Pancreas (tissue), 10 donors: ENCODE measurements around the gene KCNK10. TPM values are rescaled to one million over a fixed set of nuclear protein-coding genes. Genes with fewer than 3 reads are reported as not detected.

Source experiments
- ATAC-seq, 4 donors: fragments of 200-7000 bp; cut with Tn5 transposase; one replicate each; pipeline versions ENCODE4 v1.8.0 to v1.9.1; 2020; ENCODE audit warnings: mild to moderate bottlenecking in 4 of 4, moderate library complexity in 4 of 4
- DNase-seq, 6 donors: peaks; one replicate each; pipeline ENCODE4 v3.0.0-alpha.2; 2020
- FAIRE-seq: peaks from 2 replicates; lab custom pipeline; 2012; peaks lifted over from hg19 to GRCh38; lab: Jason Lieb, UNC
- H3K27ac ChIP-seq, 4 donors: fragments of 200-600 bp; sonication (generic); 1 replicate in 3 of 4; 2 replicates in 1 of 4; pipeline versions ENCODE4 v1.5.0 to v1.8.0; 2020
- H3K27me3 ChIP-seq, 4 donors: fragments of 200-600 bp; one replicate each; pipeline ENCODE4 v1.8.0; 2021
- H3K36me3 ChIP-seq, 3 donors: fragments of 200-600 bp; sonication (generic) in 1 of 3; one replicate each; pipeline versions ENCODE4 v1.5.0 to v1.8.0; 2020 to 2021
- H3K4me1 ChIP-seq, 3 donors: fragments of 200-600 bp; one replicate each; pipeline ENCODE4 v1.8.0; 2021
- H3K4me3 ChIP-seq, 4 donors: fragments of 200-600 bp; sonication (generic) in 2 of 4; one replicate each; pipeline versions ENCODE4 v1.5.0 to v1.8.0; 2020 to 2021
- H3K9me3 ChIP-seq, 4 donors: fragments of 200-600 bp; one replicate each; pipeline ENCODE4 v1.8.0; 2021
- WGBS, 2 donors: extraction: QIAGEN DNeasy Blood & Tissue Kit; methylation state at CpG; one replicate each; pipeline ENCODE4 v1.1.7; 2013; 5-methylcytosine and 5-hydroxymethylcytosine counted together
- intact Hi-C, 3 donors: fragments of 100-400 bp; cut with DNase I; formaldehyde crosslinking; loops; one replicate each; pipeline versions ENCODE4 v1.11.1 to v1.14.2; 2022
- polyA plus RNA-seq, 2 donors: library from polyadenylated mRNA; stranded (reverse); fragments of 200-250 nt; gene quantifications; one replicate each; pipeline ENCODE4 v1.2.3, GENCODE V29; 2013
- total RNA-seq, 6 donors: library from RNA; stranded (reverse); fragmentation: NEBNext Ultra II Directional in 4 of 6; extraction: Animal tissue kit (Norgen Biotek cat#: 25700) in 4 of 6; gene quantifications; one replicate each; pipeline versions ENCODE4 v1.2.1 to v1.2.4, GENCODE V29; 2021 to 2023
- TF ChIP-seq, protein P1 (sequence below), 4 donors: fragments of 200-600 bp; sonication (generic) in 3 of 4; IDR thresholded peaks; one replicate each; pipeline versions ENCODE4 v1.5.0 to v1.8.0; 2021; ENCODE audit warnings: antibody characterized with exemption in 4 of 4
- donor health status: healthy with polysubstance abuse.
- donor health status: DM: no; HTN: no; CAD: no; lungs with moderate emphysema.
- donor health status: DM: no; HTN: no; CAD: no.
- donor health status: control.
- donor health status: control.
- donor health status: Bipolar disorder and iron deficiency.
- donor health status: DM: yes; HTN: yes; CAD: no.
- donor health status: DM: no; HTN: no; CAD: no.
- donor health status: DM: no; HTN: no; CAD: no.
- donor health status: DM: yes; HTN: yes; CAD: no.

The KCNK10 gene
- total and polyA plus RNA-seq, 8 donors = 0.42 to 2.3 (median 1.1) TPM

DNA sequence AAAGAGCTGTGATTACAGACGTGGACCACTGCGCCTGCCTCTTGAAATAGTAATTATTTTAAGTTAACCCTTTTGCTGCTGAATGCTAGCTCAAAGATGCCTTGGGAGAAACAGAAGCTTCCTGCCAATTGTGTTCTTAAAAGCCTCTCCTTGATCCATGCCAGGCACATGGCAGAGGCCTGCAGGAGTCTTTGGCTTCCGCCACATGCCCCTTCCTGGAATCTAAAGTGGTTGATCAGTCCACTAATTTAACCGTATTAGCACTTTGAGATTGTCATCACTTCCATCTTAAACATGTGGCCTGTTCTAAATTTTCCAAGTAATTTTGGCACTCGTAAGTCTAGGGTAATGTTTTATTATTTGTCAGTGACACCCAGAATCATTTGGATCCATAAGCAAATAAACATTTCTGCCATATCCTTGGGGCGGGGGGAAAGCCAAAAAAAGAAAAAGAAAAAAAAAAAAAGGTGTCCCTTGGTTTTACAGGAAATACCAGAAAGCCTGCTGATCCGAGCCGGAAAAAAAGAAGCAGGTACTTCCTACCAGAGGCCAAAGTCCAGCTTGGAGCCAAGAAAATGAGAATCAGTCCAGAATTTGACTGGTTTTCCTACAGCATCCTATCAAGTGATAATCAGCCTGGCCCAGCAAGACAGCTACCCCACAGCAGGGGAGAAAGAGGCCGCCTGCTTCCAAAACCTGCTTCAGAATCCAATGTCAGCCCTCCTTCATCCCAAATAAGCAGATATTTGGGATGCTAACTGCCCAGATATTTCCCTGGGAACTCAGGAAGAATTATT is 104.8 kb downstream of the KCNK10 start:
- H3K27ac ChIP-seq = no peak overlapping the region

DNA sequence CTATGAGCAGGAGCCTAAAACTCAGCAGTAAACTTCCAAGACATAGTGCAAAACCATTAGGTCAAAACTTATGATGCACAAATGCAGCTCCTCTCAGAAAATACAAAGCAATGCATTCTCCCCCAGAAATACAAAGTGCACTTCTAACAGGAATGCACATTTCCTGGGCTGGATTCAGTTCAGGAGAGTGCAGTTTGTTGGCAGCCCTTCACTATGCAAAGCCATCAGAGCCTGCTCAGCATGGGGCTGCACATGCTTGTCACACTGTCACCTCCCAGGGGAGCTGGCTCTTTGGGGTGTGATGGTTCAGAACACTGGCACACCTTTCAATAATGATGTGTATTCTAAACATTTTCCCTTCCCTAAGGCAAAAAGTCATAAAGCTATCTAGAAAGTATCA is 110.4 kb downstream of the KCNK10 start:
- TF ChIP-seq, protein P1, sequence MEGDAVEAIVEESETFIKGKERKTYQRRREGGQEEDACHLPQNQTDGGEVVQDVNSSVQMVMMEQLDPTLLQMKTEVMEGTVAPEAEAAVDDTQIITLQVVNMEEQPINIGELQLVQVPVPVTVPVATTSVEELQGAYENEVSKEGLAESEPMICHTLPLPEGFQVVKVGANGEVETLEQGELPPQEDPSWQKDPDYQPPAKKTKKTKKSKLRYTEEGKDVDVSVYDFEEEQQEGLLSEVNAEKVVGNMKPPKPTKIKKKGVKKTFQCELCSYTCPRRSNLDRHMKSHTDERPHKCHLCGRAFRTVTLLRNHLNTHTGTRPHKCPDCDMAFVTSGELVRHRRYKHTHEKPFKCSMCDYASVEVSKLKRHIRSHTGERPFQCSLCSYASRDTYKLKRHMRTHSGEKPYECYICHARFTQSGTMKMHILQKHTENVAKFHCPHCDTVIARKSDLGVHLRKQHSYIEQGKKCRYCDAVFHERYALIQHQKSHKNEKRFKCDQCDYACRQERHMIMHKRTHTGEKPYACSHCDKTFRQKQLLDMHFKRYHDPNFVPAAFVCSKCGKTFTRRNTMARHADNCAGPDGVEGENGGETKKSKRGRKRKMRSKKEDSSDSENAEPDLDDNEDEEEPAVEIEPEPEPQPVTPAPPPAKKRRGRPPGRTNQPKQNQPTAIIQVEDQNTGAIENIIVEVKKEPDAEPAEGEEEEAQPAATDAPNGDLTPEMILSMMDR (IDR thresholded peaks at IDR 0.05) = no peak
- Histone ChIP-seq H3K36me3 (no peaks in the 10 kb centered on the region), H3K27ac (no peak overlapping the region), H3K27me3 (no peaks in the 10 kb centered on the region), H3K9me3 (no peaks in the 10 kb centered on the region), H3K4me3 (no peak overlapping the region), H3K4me1 (no peaks in the 10 kb centered on the region)
- no peak for FAIRE-seq
- ATAC-seq = no peak
- intact Hi-C loops = no loop called here
- no peak for DNase-seq

More for the DNA sequence above, 104.8 kb downstream of the KCNK10 start:
- Histone ChIP-seq H3K27me3 (no peaks in the 10 kb centered on the region), H3K4me3 (no peak overlapping the region), H3K4me1 (no peaks in the 10 kb centered on the region), H3K36me3 (no peaks in the 10 kb centered on the region), H3K9me3 (no peaks in the 10 kb centered on the region)
- no peak for DNase-seq
- TF ChIP-seq, protein P1 (IDR thresholded peaks at IDR 0.05) = no peak
- FAIRE-seq = no peak
- WGBS, 2 donors = 66 to 74% methylated on average over 9 of the region's 9 CpGs
- ATAC-seq = no peak
- intact Hi-C loops = no loop called here

DNA sequence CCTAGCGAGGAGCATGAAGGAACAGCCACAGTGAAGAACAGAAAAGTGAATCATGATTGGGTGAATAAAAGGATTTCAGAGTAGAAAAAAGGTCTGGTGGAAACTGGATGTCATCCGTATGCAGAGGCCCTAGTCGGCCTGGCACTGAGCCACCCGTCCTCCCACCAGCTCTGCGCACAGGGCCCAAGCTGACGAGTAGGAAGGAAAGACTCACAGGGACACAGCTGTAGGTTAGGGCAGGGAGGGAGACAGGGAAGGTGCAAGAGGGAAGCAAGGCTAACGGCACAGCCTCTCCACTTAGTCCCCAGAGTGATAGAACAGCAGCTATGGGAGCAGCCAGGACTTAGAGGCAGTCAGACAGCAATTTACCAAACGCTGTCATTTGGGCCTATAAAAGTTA is 112.6 kb downstream of the KCNK10 start:
- Histone ChIP-seq H3K4me3 (no peak overlapping the region), H3K9me3 (no peaks in the 10 kb centered on the region), H3K27me3 (no peaks in the 10 kb centered on the region), H3K4me1 (no peaks in the 10 kb centered on the region), H3K27ac (no peak overlapping the region), H3K36me3 (no peaks in the 10 kb centered on the region)
- intact Hi-C loops = no loop called here
- no peak for ATAC-seq
- TF ChIP-seq, protein P1 (IDR thresholded peaks at IDR 0.05) = no peak
- no peak for DNase-seq
- WGBS, 2 donors = 74 to 84% methylated on average over 8 of the region's 8 CpGs
- FAIRE-seq = no peak

- Histone ChIP-seq H3K27me3 (no peaks in the 10 kb centered on the region), H3K4me3 (no peak overlapping the region), H3K36me3 (no peaks in the 10 kb centered on the region), H3K27ac (no peak overlapping the region), H3K9me3 (no peaks in the 10 kb centered on the region), H3K4me1 (no peaks in the 10 kb centered on the region)
- no peak for DNase-seq
- TF ChIP-seq, protein P1 (IDR thresholded peaks at IDR 0.05) = no peak
- no peak for FAIRE-seq
- intact Hi-C loops = no loop called here
- ATAC-seq = no peak
- WGBS, 2 donors = 72 to 75% methylated on average over 17 of the region's 17 CpGs
These were observed 113.8 kb downstream of the KCNK10 start for GRCh38 chr14:88209273-88209672.

- TF ChIP-seq, protein P1 (IDR thresholded peaks at IDR 0.05) = no peak
- intact Hi-C loops = no loop called here
- Histone ChIP-seq H3K9me3 (no peaks in the 10 kb centered on the region), H3K4me1 (no peaks in the 10 kb centered on the region), H3K36me3 (no peaks in the 10 kb centered on the region), H3K4me3 (no peak overlapping the region), H3K27ac (no peak overlapping the region), H3K27me3 (no peaks in the 10 kb centered on the region)
- ATAC-seq (no peak), FAIRE-seq (no peak), DNase-seq (no peak)
- 58 to 82% methylated on average over 5 of the region's 5 CpGs for WGBS, 2 donors
These were observed 114.2 kb downstream of the KCNK10 start for GRCh38 chr14:88208858-88209257.
